ENCODE measurements around the gene DLX6.
A peak's percentile ranks its signal among the peaks of the same experiment; 100 is the strongest.
"Not testable (repeated sequence)": the region's sequence is repeated elsewhere in the genome, so short reads cannot be mapped to it uniquely, and the experiment has no call there.

Gene DLX6

GRCh38 chr7:97027427-97028234 is 22.3 kb downstream of the DLX6 start:
- in situ Hi-C loops (cut with HindIII; ENCODE audit: low sequenced_read_pairs), result loop anchor here (10.0 kb wide), 1 partner anchor 1113 kb away; no protein-coding TSS in a partner anchor
- DNase-seq (ENCODE audit: low read depth), result peak; percentile 74
- peak overlapping the region; percentile 26 for H3K4me3 ChIP-seq (ENCODE audit: low read depth, low read length)
- peak; percentile 87 for TF ChIP-seq CTCF (IDR thresholded peaks at IDR 0.05; ENCODE audit: low read depth, low read length, missing control alignments)

- in situ Hi-C loops (cut with HindIII; ENCODE audit: low sequenced_read_pairs), result not testable (repeated sequence)
These were observed 29.0 kb downstream of the DLX6 start for GRCh38 chr7:97034213-97034852.

GRCh38 chr7:97039374-97040065 is 34.2 kb downstream of the DLX6 start:
- DNase-seq (ENCODE audit: low read depth), result no peak
- no peak for TF ChIP-seq CTCF (IDR thresholded peaks at IDR 0.05; ENCODE audit: low read depth, low read length, missing control alignments)
- in situ Hi-C loops (cut with HindIII; ENCODE audit: low sequenced_read_pairs), result no loop called here
- H3K4me3 ChIP-seq (ENCODE audit: low read depth, low read length), result no peak overlapping the region

More at GRCh38 chr7:97034213-97034852, 29.0 kb downstream of the DLX6 start:
- H3K4me3 ChIP-seq (ENCODE audit: low read depth, low read length); DNase-seq (ENCODE audit: low read depth): not testable (repeated sequence)

GRCh38 chr7:97043281-97043680 is 37.9 kb downstream of the DLX6 start:
- no peak for DNase-seq (ENCODE audit: low read depth)
- in situ Hi-C loops (cut with HindIII; ENCODE audit: low sequenced_read_pairs), result no loop called here
- H3K4me3 ChIP-seq (ENCODE audit: low read depth, low read length), result no peak overlapping the region
- TF ChIP-seq CTCF (IDR thresholded peaks at IDR 0.05; ENCODE audit: low read depth, low read length, missing control alignments), result no peak

Data from astrocyte of the cerebellum (primary cell).